ENCODE results near the gene KCNQ2. TPM values are rescaled to one million over a fixed set of nuclear protein-coding genes. Genes with fewer than 3 reads are reported as not detected.
"Not testable (repeated sequence)": the region's sequence is repeated elsewhere in the genome, so short reads cannot be mapped to it uniquely, and the experiment has no call there.

KCNQ2 gene
- total and polyA plus RNA-seq, 8 donors, result 8.4 to 19.1 (median 14.1) TPM; not detected in 2

DNA sequence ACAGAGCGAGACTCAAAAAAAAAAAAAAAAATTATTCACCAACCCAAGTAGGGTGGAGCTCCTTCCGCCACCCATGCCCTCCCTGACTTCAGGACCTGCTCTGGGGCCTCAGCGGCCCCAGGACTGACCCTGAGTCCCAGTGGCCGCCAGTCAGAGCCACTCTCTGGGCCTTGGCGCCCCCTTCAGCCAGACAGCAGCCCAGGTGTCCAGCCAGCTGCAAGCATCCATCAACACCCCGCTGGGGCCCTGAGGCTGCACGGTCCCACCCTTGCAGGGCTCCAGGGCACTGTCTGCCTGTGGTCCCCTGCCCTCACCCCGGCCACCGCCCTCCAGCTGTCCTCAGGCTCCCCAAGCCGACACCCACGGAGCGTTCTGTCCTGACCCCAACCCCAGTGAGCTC lies 11.4 kb upstream of the KCNQ2 start:
- H3K4me3 ChIP-seq, result no peak overlapping the region
- peaks cover 20 to 97% of the 10 kb centered on the region in 2 donors for H3K27me3 ChIP-seq
- ATAC-seq (no peak), DNase-seq (peak in 1 of 4 donors; percentile 72)
- H3K27ac ChIP-seq, result no peak overlapping the region
- TF ChIP-seq CTCF (IDR thresholded peaks at IDR 0.05), result no peak
- H3K4me1 ChIP-seq, result peaks cover 4% of the 10 kb centered on the region in 2 donors
- no peaks in the 10 kb centered on the region for H3K9me3 ChIP-seq
- no peaks in the 10 kb centered on the region for H3K36me3 ChIP-seq
- intact Hi-C loops (cut with DNase I), result no loop called here

DNA sequence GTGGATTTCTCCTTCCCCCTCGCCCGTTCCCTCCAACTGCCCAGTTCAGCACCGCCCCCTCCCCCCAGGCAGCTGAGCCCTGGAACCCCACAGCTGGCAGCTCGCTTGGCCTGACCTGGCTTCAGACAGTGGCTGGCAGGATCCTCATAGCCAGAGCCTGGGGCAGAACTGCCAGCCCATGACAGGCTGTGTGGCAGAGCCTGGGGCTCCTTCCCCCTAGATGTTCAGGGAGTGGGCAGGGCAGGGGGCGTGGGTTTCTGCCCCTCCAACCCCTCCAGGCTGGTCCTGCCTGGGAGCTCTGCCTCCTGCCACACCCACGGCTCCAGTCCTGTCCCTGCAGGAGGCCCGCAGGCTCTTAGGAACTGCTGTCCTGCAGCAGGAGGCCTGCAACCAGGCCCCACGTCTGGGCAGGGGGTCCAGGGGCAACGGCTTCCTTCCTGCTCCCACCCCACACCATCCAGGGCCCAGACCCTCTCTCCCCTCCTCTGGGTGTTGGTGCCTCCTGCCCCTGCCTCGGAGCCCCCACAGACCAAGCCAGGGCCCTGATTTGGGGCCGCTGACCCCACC lies 9.6 kb upstream of the KCNQ2 start:
- peaks cover 0 to 4% of the 10 kb centered on the region in 2 donors for H3K4me1 ChIP-seq
- no peak overlapping the region for H3K4me3 ChIP-seq
- H3K27ac ChIP-seq, result no peak overlapping the region
- H3K27me3 ChIP-seq, result peaks cover 6 to 97% of the 10 kb centered on the region in 2 donors
- ATAC-seq (no peak), DNase-seq (no peak)
- H3K36me3 ChIP-seq, result no peaks in the 10 kb centered on the region
- TF ChIP-seq CTCF (IDR thresholded peaks at IDR 0.05), result no peak
- H3K9me3 ChIP-seq, result no peaks in the 10 kb centered on the region
- intact Hi-C loops (cut with DNase I), result no loop called here

DNA sequence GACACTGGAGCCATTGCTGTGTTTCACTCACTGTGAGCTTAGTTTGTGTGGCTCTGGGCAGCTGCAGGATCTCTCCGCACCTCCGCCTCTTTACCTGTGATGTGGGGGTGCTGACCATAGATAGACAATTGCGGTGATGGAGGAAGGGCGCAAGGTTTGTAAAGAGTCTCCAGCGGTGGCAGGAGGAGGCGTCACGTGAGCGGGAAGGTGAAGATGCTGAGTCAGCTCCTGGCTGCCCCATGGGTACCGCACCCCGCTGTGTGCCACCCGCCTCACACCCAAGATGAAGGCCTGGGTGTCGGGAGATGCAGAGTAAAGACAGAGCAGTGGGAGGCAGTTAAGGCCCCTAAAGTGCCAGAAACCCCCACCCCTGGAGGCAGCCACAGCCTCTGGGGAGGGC lies 9.0 kb upstream of the KCNQ2 start:
- Histone ChIP-seq H3K27ac (no peak overlapping the region), H3K27me3 (peaks cover 6 to 100% of the 10 kb centered on the region in 2 donors), H3K4me3 (no peak overlapping the region), H3K9me3 (no peaks in the 10 kb centered on the region), H3K4me1 (peaks cover 0 to 4% of the 10 kb centered on the region in 2 donors), H3K36me3 (no peaks in the 10 kb centered on the region)
- DNase-seq (no peak), ATAC-seq (no peak)
- intact Hi-C loops (cut with DNase I), result no loop called here
- no peak for TF ChIP-seq CTCF (IDR thresholded peaks at IDR 0.05)

DNA sequence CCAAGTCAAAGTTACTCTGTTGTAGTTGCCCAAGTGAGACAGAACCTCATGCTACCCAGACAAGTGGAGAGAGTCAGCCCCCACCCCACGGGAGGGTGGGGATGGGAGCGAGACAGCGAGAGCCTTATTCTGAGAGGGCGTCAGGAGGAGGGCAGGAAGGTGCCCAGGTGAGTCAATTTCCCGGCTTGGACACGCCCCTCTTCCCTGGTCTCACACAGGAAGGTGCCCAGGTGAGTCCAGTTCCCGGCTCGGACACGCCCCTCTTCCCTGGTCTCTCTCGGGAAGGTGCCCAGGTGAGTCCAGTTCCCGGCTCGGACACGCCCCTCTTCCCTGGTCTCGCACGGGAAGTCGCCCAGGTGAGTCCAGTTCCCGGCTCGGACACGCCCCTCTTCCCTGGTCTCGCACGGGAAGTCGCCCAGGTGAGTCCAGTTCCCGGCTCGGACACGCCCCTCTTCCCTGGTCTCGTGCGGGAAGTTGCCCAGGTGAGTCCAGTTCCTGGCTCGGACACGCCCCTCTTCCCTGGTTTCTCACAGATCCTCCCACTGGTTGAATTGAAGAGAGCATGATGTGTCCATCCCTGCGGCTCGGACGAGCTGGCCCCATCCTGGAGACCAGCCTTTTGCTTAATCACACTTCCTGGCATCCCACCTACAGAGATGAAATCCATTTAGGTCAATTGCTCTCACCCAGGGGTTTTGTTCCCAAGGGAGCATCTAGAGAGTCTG lies 7.4 kb upstream of the KCNQ2 start:
- H3K9me3 ChIP-seq; ATAC-seq; H3K4me3 ChIP-seq; H3K36me3 ChIP-seq; H3K4me1 ChIP-seq; intact Hi-C loops (cut with DNase I); H3K27ac ChIP-seq; DNase-seq: not testable (repeated sequence)
- peaks cover 9 to 100% of the 10 kb centered on the region in 2 donors for H3K27me3 ChIP-seq

- Histone ChIP-seq H3K27ac (no peak overlapping the region), H3K27me3 (peaks cover 22 to 100% of the 10 kb centered on the region in 2 donors), H3K36me3 (no peaks in the 10 kb centered on the region), H3K4me3 (no peak overlapping the region), H3K4me1 (peaks cover 0 to 4% of the 10 kb centered on the region in 2 donors), H3K9me3 (no peaks in the 10 kb centered on the region)
- intact Hi-C loops (cut with DNase I), result no loop called here
- no peak for DNase-seq
- TF ChIP-seq CTCF (IDR thresholded peaks at IDR 0.05), result no peak
- ATAC-seq, result no peak
Measured at GRCh38 chr20:63478346-63479302, 6.2 kb upstream of the KCNQ2 start.
